ENCODE results near the gene CTNNBIP1.

CTNNBIP1 gene

GRCh38 chr1:9877962-9878361 lies 32.1 kb downstream of the CTNNBIP1 start:
- no peak for DNase-seq (ENCODE audit: low spot score)

- DNase-seq (ENCODE audit: low spot score) = no peak
These were observed 34.5 kb downstream of the CTNNBIP1 start for GRCh38 chr1:9875636-9876000.

GRCh38 chr1:9874959-9875635 lies 35.0 kb downstream of the CTNNBIP1 start:
- peak; percentile 99 for DNase-seq (ENCODE audit: low spot score)

- no peak for DNase-seq (ENCODE audit: low spot score)
These were observed 35.7 kb downstream of the CTNNBIP1 start for GRCh38 chr1:9874412-9874811.

- DNase-seq (ENCODE audit: low spot score) = no peak
These were observed 36.1 kb downstream of the CTNNBIP1 start for GRCh38 chr1:9873992-9874391.

GRCh38 chr1:9873385-9873784 lies 36.7 kb downstream of the CTNNBIP1 start:
- no peak for DNase-seq (ENCODE audit: low spot score)

GRCh38 chr1:9872430-9873165 lies 37.5 kb downstream of the CTNNBIP1 start:
- DNase-seq (ENCODE audit: low spot score) = no peak

GRCh38 chr1:9871707-9872425 lies 38.2 kb downstream of the CTNNBIP1 start:
- no peak for DNase-seq (ENCODE audit: low spot score)

GRCh38 chr1:9871021-9871420 lies 39.0 kb downstream of the CTNNBIP1 start:
- no peak for DNase-seq (ENCODE audit: low spot score)

GRCh38 chr1:9870572-9870971 lies 39.5 kb downstream of the CTNNBIP1 start:
- no peak for DNase-seq (ENCODE audit: low spot score)

GRCh38 chr1:9869831-9870251 lies 40.2 kb downstream of the CTNNBIP1 start:
- DNase-seq (ENCODE audit: low spot score) = no peak

- no peak for DNase-seq (ENCODE audit: low spot score)
These were observed 41.9 kb downstream of the CTNNBIP1 start for GRCh38 chr1:9868244-9868590.

- peak; percentile 90 for DNase-seq (ENCODE audit: low spot score)
These were observed 42.4 kb downstream of the CTNNBIP1 start for GRCh38 chr1:9867408-9868243.

- no peak for DNase-seq (ENCODE audit: low spot score)
These were observed 43.2 kb downstream of the CTNNBIP1 start for GRCh38 chr1:9866836-9867235.

- no peak for DNase-seq (ENCODE audit: low spot score)
These were observed 44.3 kb downstream of the CTNNBIP1 start for GRCh38 chr1:9865724-9866123.

- no peak for DNase-seq (ENCODE audit: low spot score)
These were observed 46.7 kb downstream of the CTNNBIP1 start for GRCh38 chr1:9863371-9863770.

GRCh38 chr1:9861360-9861759 lies 48.7 kb downstream of the CTNNBIP1 start:
- DNase-seq (ENCODE audit: low spot score) = no peak

GRCh38 chr1:9860887-9861286 lies 49.2 kb downstream of the CTNNBIP1 start:
- DNase-seq (ENCODE audit: low spot score) = no peak

- DNase-seq (ENCODE audit: low spot score) = no peak
These were observed 50.6 kb downstream of the CTNNBIP1 start for GRCh38 chr1:9859281-9860014.

GRCh38 chr1:9858293-9859035 lies 51.6 kb downstream of the CTNNBIP1 start:
- DNase-seq (ENCODE audit: low spot score) = no peak

- no peak for DNase-seq (ENCODE audit: low spot score)
These were observed 54.9 kb downstream of the CTNNBIP1 start for GRCh38 chr1:9855186-9855585.

Measured in HuH-7 (cell line).